Measurements from ENCODE around the gene ARL6IP5.

Gene ARL6IP5

GRCh38 chr3:69085833-69086722, 1.3 kb downstream of the ARL6IP5 start:
- no peaks in the 10 kb centered on the region for H3K9me3 ChIP-seq (ENCODE audit: insufficient read depth, low read depth, low read length)
- peaks cover 21% of the 10 kb centered on the region for H4K20me1 ChIP-seq (ENCODE audit: insufficient read depth, low read length, poor library complexity, severe bottlenecking)
- H3K4me3 ChIP-seq (ENCODE audit: low read length, poor library complexity, severe bottlenecking), result peak overlapping the region; percentile 98
- H3F3A ChIP-seq (ENCODE audit: low read depth), result peaks cover 9% of the 10 kb centered on the region; the same call in 1 of the 2 replicates
- peak overlapping the region; percentile 97 for H3K9ac ChIP-seq (ENCODE audit: low read depth, low read length, poor library complexity, severe bottlenecking)
- H3K4me1 ChIP-seq (ENCODE audit: insufficient read depth, low read length, poor library complexity, severe bottlenecking), result peaks cover 73% of the 10 kb centered on the region
- peak overlapping the region; percentile 87; the same call in 1 of the 2 replicates for H2AFZ ChIP-seq (ENCODE audit: low read length)
- TF ChIP-seq CTCF (conservative IDR thresholded peaks at IDR 0.05; ENCODE audit: low read length) (no peak), EZH2phosphoT487 (IDR thresholded peaks at IDR 0.05; ENCODE audit: borderline replicate concordance) (no peak)
- no peaks in the 10 kb centered on the region for H3K9me2 ChIP-seq (replicated peaks; ENCODE audit: low read depth, low read length)
- peak overlapping the region; percentile 98 for H3K4me2 ChIP-seq (ENCODE audit: low read depth, low read length, poor library complexity, severe bottlenecking)
- no peaks in the 10 kb centered on the region for H3K27me3 ChIP-seq (ENCODE audit: insufficient read depth, low read length, poor library complexity, severe bottlenecking)
- H3K36me3 ChIP-seq (ENCODE audit: insufficient read depth, low read length), result no peaks in the 10 kb centered on the region
- H3K79me2 ChIP-seq (ENCODE audit: insufficient read depth, low read length), result peaks cover 63% of the 10 kb centered on the region

- H3K4me3 ChIP-seq (ENCODE audit: low read length, poor library complexity, severe bottlenecking), result peak overlapping the region; percentile 98
- H3K27me3 ChIP-seq (ENCODE audit: insufficient read depth, low read length, poor library complexity, severe bottlenecking), result no peaks in the 10 kb centered on the region
- peak overlapping the region; percentile 98 for H3K4me2 ChIP-seq (ENCODE audit: low read depth, low read length, poor library complexity, severe bottlenecking)
- H2AFZ ChIP-seq (ENCODE audit: low read length), result no peak overlapping the region
- no peak for TF ChIP-seq EZH2phosphoT487 (IDR thresholded peaks at IDR 0.05; ENCODE audit: borderline replicate concordance)
- no peak for TF ChIP-seq CTCF (conservative IDR thresholded peaks at IDR 0.05; ENCODE audit: low read length)
- H3K9me2 ChIP-seq (replicated peaks; ENCODE audit: low read depth, low read length), result no peaks in the 10 kb centered on the region
- peak overlapping the region; percentile 97 for H3K9ac ChIP-seq (ENCODE audit: low read depth, low read length, poor library complexity, severe bottlenecking)
- H3K79me2 ChIP-seq (ENCODE audit: insufficient read depth, low read length), result peaks cover 71% of the 10 kb centered on the region
- H3F3A ChIP-seq (ENCODE audit: low read depth), result peaks cover 16% of the 10 kb centered on the region; the same call in 1 of the 2 replicates
- peaks cover 72% of the 10 kb centered on the region for H3K4me1 ChIP-seq (ENCODE audit: insufficient read depth, low read length, poor library complexity, severe bottlenecking)
- no peaks in the 10 kb centered on the region for H3K9me3 ChIP-seq (ENCODE audit: insufficient read depth, low read depth, low read length)
- H4K20me1 ChIP-seq (ENCODE audit: insufficient read depth, low read length, poor library complexity, severe bottlenecking), result peaks cover 21% of the 10 kb centered on the region
- H3K36me3 ChIP-seq (ENCODE audit: insufficient read depth, low read length), result no peaks in the 10 kb centered on the region
Measured at GRCh38 chr3:69087030-69087791, 2.5 kb downstream of the ARL6IP5 start.

- peaks cover 15% of the 10 kb centered on the region; the same call in 1 of the 2 replicates for H3F3A ChIP-seq (ENCODE audit: low read depth)
- H3K27me3 ChIP-seq (ENCODE audit: insufficient read depth, low read length, poor library complexity, severe bottlenecking), result no peaks in the 10 kb centered on the region
- no peaks in the 10 kb centered on the region for H3K9me2 ChIP-seq (replicated peaks; ENCODE audit: low read depth, low read length)
- no peak for TF ChIP-seq EZH2phosphoT487 (IDR thresholded peaks at IDR 0.05; ENCODE audit: borderline replicate concordance)
- TF ChIP-seq CTCF (conservative IDR thresholded peaks at IDR 0.05; ENCODE audit: low read length), result no peak
- H4K20me1 ChIP-seq (ENCODE audit: insufficient read depth, low read length, poor library complexity, severe bottlenecking), result peaks cover 26% of the 10 kb centered on the region
- H3K4me3 ChIP-seq (ENCODE audit: low read length, poor library complexity, severe bottlenecking), result peak overlapping the region; percentile 98
- H3K9me3 ChIP-seq (ENCODE audit: insufficient read depth, low read depth, low read length), result no peaks in the 10 kb centered on the region
- H3K4me1 ChIP-seq (ENCODE audit: insufficient read depth, low read length, poor library complexity, severe bottlenecking), result peaks cover 69% of the 10 kb centered on the region
- H2AFZ ChIP-seq (ENCODE audit: low read length), result no peak overlapping the region
- H3K4me2 ChIP-seq (ENCODE audit: low read depth, low read length, poor library complexity, severe bottlenecking), result peak overlapping the region; percentile 98
- H3K36me3 ChIP-seq (ENCODE audit: insufficient read depth, low read length), result no peaks in the 10 kb centered on the region
- H3K9ac ChIP-seq (ENCODE audit: low read depth, low read length, poor library complexity, severe bottlenecking), result peak overlapping the region; percentile 97
- H3K79me2 ChIP-seq (ENCODE audit: insufficient read depth, low read length), result peaks cover 80% of the 10 kb centered on the region
Measured at GRCh38 chr3:69088063-69088462, 3.3 kb downstream of the ARL6IP5 start.

Data from Loucy (cell line).